Measurements from ENCODE around the gene PPP2R1A.
"Not testable (repeated sequence)": the region's sequence is repeated elsewhere in the genome, so short reads cannot be mapped to it uniquely, and the experiment has no call there.

The PPP2R1A gene

DNA sequence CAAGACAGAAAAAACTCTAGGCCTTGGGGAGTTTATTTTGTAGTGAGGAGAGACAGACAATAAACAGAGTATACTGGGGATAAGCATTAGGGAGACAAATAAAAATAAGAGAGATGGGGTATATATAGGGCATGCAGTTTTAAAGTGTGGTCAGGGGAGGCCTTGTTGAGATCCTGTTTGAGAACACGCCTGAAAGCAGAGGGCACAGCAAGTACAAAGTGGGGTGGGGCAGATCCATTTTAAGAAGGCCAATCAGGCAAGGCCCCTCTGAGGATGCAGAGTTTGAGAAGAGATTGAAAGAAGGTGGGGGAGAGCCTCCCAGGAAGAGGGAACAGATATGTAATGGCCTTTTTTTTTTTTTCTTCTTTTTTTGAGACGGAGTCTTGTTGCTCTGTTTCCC, 2.1 kb downstream of the PPP2R1A start:
- Histone ChIP-seq H3K9ac (ENCODE audit: insufficient read length) (no peak overlapping the region), H3K9me3 (ENCODE audit: low read depth, low read length) (peaks cover 7% of the 10 kb centered on the region; the same call in 1 of the 2 replicates), H3K36me3 (ENCODE audit: insufficient read depth, low read length) (peaks cover 61% of the 10 kb centered on the region), H3K4me3 (peak overlapping the region; percentile 90), H3K27ac (no peak overlapping the region)
- TF ChIP-seq POLR2AphosphoS5 (IDR thresholded peaks at IDR 0.05; ENCODE audit: borderline replicate concordance, low read depth, low read length) (no peak), FOXP2 (optimal IDR thresholded peaks at IDR 0.05; ENCODE audit: control extremely low read depth, extremely low read length, insufficient read depth) (no peak), EZH2 (IDR thresholded peaks at IDR 0.05) (no peak)
- no peak for DNase-seq (ENCODE audit: low read depth, low spot score)

GRCh38 chr19:52196256-52196967, 6.6 kb downstream of the PPP2R1A start:
- Histone ChIP-seq H3K36me3 (ENCODE audit: insufficient read depth, low read length) (peaks cover 85% of the 10 kb centered on the region), H3K4me3 (no peak overlapping the region), H3K9me3 (ENCODE audit: low read depth, low read length) (peaks cover 7% of the 10 kb centered on the region; the same call in 1 of the 2 replicates), H3K9ac (ENCODE audit: insufficient read length) (no peak overlapping the region), H3K27ac (no peak overlapping the region)
- TF ChIP-seq FOXP2 (optimal IDR thresholded peaks at IDR 0.05; ENCODE audit: control extremely low read depth, extremely low read length, insufficient read depth) = no peak
- TF ChIP-seq POLR2AphosphoS5 (IDR thresholded peaks at IDR 0.05; ENCODE audit: borderline replicate concordance, low read depth, low read length) = no peak
- no peak for TF ChIP-seq EZH2 (IDR thresholded peaks at IDR 0.05)
- DNase-seq (ENCODE audit: low read depth, low spot score) = no peak

- Histone ChIP-seq H3K36me3 (ENCODE audit: insufficient read depth, low read length) (peaks cover 85% of the 10 kb centered on the region), H3K9ac (ENCODE audit: insufficient read length) (no peak overlapping the region), H3K9me3 (ENCODE audit: low read depth, low read length) (peaks cover 3% of the 10 kb centered on the region; the same call in 1 of the 2 replicates), H3K27ac (no peak overlapping the region), H3K4me3 (no peak overlapping the region)
- DNase-seq (ENCODE audit: low read depth, low spot score) = no peak
- TF ChIP-seq FOXP2 (optimal IDR thresholded peaks at IDR 0.05; ENCODE audit: control extremely low read depth, extremely low read length, insufficient read depth) (no peak), POLR2AphosphoS5 (IDR thresholded peaks at IDR 0.05; ENCODE audit: borderline replicate concordance, low read depth, low read length) (no peak), EZH2 (IDR thresholded peaks at IDR 0.05) (no peak)
These were observed 8.1 kb downstream of the PPP2R1A start for GRCh38 chr19:52197964-52198363.

DNA sequence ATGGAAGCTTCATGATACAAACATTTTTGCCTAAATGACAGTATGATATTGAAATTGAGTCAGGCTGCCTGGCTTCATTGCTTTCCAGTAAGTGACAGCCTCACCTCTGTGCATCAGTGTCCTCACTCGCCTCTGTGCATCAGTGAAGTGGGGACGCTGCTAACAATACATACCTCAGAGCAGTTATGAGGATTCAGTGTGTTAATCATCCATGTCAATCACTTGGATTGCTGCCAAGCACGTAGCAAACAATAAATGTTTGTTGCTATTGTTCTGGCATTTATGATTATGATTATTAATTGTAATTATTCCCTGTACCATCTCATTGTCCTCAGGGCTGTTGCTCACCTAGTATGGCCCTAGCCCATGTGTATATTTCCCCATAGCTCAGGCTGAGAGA, 8.8 kb downstream of the PPP2R1A start:
- TF ChIP-seq POLR2AphosphoS5 (IDR thresholded peaks at IDR 0.05; ENCODE audit: borderline replicate concordance, low read depth, low read length) = no peak
- no peak for TF ChIP-seq EZH2 (IDR thresholded peaks at IDR 0.05)
- TF ChIP-seq FOXP2 (optimal IDR thresholded peaks at IDR 0.05; ENCODE audit: control extremely low read depth, extremely low read length, insufficient read depth) = no peak
- no peak overlapping the region for H3K4me3 ChIP-seq
- DNase-seq (ENCODE audit: low read depth, low spot score) = no peak
- H3K27ac ChIP-seq = no peak overlapping the region
- H3K9ac ChIP-seq (ENCODE audit: insufficient read length) = no peak overlapping the region
- H3K9me3 ChIP-seq (ENCODE audit: low read depth, low read length) = no peaks in the 10 kb centered on the region
- H3K36me3 ChIP-seq (ENCODE audit: insufficient read depth, low read length) = peaks cover 85% of the 10 kb centered on the region

DNA sequence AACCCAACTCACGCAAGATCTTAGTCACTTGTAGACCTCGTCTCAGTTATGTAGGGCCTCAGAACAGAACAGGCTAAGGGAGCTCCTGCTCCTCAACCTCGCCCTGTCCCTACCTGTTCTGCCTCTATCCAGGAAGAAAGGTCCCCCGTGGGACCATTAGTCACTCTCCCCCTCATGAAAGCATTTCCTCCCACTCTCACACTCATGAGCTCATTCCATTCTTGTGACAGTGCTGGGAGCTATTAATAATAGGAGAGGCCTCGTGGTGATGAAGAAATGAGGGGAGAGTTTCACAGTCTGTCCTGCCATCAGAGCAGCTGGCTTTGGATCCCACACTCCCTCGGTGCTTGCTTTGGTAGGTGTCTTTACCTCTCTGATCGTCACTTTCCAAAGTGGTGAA, 10.2 kb downstream of the PPP2R1A start:
- no peaks in the 10 kb centered on the region for H3K9me3 ChIP-seq (ENCODE audit: low read depth, low read length)
- no peak for TF ChIP-seq FOXP2 (optimal IDR thresholded peaks at IDR 0.05; ENCODE audit: control extremely low read depth, extremely low read length, insufficient read depth)

GRCh38 chr19:52200755-52201391, 11.0 kb downstream of the PPP2R1A start:
- not testable (repeated sequence) for H3K9me3 ChIP-seq (ENCODE audit: low read depth, low read length); H3K27ac ChIP-seq; H3K4me3 ChIP-seq; H3K9ac ChIP-seq (ENCODE audit: insufficient read length); DNase-seq (ENCODE audit: low read depth, low spot score)
- peaks cover 86% of the 10 kb centered on the region for H3K36me3 ChIP-seq (ENCODE audit: insufficient read depth, low read length)

More for the DNA sequence above, 10.2 kb downstream of the PPP2R1A start:
- Histone ChIP-seq H3K4me3 (no peak overlapping the region), H3K27ac (no peak overlapping the region), H3K36me3 (ENCODE audit: insufficient read depth, low read length) (peaks cover 86% of the 10 kb centered on the region), H3K9ac (ENCODE audit: insufficient read length) (no peak overlapping the region)
- no peak for DNase-seq (ENCODE audit: low read depth, low spot score)

- Histone ChIP-seq H3K9me3 (ENCODE audit: low read depth, low read length) (no peaks in the 10 kb centered on the region), H3K9ac (ENCODE audit: insufficient read length) (no peak overlapping the region), H3K4me3 (no peak overlapping the region), H3K27ac (no peak overlapping the region), H3K36me3 (ENCODE audit: insufficient read depth, low read length) (peaks cover 96% of the 10 kb centered on the region)
- no peak for DNase-seq (ENCODE audit: low read depth, low spot score)
- TF ChIP-seq POLR2AphosphoS5 (IDR thresholded peaks at IDR 0.05; ENCODE audit: borderline replicate concordance, low read depth, low read length) = no peak
These were observed 16.6 kb downstream of the PPP2R1A start for GRCh38 chr19:52206481-52206880.

DNA sequence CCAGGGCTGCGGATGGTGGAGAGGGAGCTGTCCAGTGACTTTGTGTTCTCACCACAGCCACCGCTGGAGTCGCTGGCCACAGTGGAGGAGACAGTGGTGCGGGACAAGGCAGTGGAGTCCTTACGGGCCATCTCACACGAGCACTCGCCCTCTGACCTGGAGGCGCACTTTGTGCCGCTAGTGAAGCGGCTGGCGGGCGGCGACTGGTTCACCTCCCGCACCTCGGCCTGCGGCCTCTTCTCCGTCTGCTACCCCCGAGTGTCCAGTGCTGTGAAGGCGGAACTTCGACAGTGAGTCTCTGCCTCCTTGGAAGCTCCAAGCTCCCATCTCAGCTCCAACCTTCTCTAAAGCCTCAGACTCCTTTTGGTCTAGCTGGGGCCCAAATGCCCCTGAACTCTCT, 21.4 kb downstream of the PPP2R1A start:
- H3K4me3 ChIP-seq = no peak overlapping the region
- no peak overlapping the region for H3K9ac ChIP-seq (ENCODE audit: insufficient read length)
- DNase-seq (ENCODE audit: low read depth, low spot score) = no peak
- no peak for TF ChIP-seq EZH2 (IDR thresholded peaks at IDR 0.05)
- no peak for TF ChIP-seq FOXP2 (optimal IDR thresholded peaks at IDR 0.05; ENCODE audit: control extremely low read depth, extremely low read length, insufficient read depth)
- TF ChIP-seq POLR2AphosphoS5 (IDR thresholded peaks at IDR 0.05; ENCODE audit: borderline replicate concordance, low read depth, low read length) = no peak
- H3K36me3 ChIP-seq (ENCODE audit: insufficient read depth, low read length) = peaks cover 96% of the 10 kb centered on the region
- H3K27ac ChIP-seq = no peak overlapping the region
- H3K9me3 ChIP-seq (ENCODE audit: low read depth, low read length) = no peaks in the 10 kb centered on the region
